Measurements from ENCODE around the gene PLEKHM1.

- TF ChIP-seq, protein P1, sequence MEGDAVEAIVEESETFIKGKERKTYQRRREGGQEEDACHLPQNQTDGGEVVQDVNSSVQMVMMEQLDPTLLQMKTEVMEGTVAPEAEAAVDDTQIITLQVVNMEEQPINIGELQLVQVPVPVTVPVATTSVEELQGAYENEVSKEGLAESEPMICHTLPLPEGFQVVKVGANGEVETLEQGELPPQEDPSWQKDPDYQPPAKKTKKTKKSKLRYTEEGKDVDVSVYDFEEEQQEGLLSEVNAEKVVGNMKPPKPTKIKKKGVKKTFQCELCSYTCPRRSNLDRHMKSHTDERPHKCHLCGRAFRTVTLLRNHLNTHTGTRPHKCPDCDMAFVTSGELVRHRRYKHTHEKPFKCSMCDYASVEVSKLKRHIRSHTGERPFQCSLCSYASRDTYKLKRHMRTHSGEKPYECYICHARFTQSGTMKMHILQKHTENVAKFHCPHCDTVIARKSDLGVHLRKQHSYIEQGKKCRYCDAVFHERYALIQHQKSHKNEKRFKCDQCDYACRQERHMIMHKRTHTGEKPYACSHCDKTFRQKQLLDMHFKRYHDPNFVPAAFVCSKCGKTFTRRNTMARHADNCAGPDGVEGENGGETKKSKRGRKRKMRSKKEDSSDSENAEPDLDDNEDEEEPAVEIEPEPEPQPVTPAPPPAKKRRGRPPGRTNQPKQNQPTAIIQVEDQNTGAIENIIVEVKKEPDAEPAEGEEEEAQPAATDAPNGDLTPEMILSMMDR (IDR thresholded peaks at IDR 0.05): no peak
- peak in 1 of 2 donors; percentile 52 for TF ChIP-seq POLR2A (IDR thresholded peaks at IDR 0.05)
Observed at GRCh38 chr17:45430738-45431530, 59.6 kb downstream of the PLEKHM1 start.

Measured in Peyer's patch (tissue), 4 donors.